Glutamatergic neuron (in vitro differentiated cells): ENCODE data around the gene AGPAT3. TPM values are rescaled to one million over a fixed set of nuclear protein-coding genes. Genes with fewer than 3 reads are reported as not detected.

Experiments
- DNase-seq: peaks from one replicate; pipeline ENCODE4 v3.0.0; 2022
- H3K27ac Mint-ChIP-seq: one replicate; pipeline ENCODE4 v1.8.0; 2020; ENCODE audit warnings: mild to moderate bottlenecking, mixed read lengths, inconsistent platforms; ENCODE audit not compliant: unreplicated experiment
- H3K27me3 Mint-ChIP-seq: one replicate; pipeline ENCODE4 v1.8.0; 2020; ENCODE audit warnings: mild to moderate bottlenecking, moderate library complexity, mixed read lengths, inconsistent platforms; ENCODE audit not compliant: unreplicated experiment
- H3K36me3 Mint-ChIP-seq: one replicate; pipeline ENCODE4 v1.8.0; 2020; ENCODE audit warnings: mild to moderate bottlenecking, mixed read lengths, inconsistent platforms; ENCODE audit not compliant: unreplicated experiment
- H3K4me1 Mint-ChIP-seq: one replicate; pipeline ENCODE4 v1.8.0; 2020; ENCODE audit warnings: mild to moderate bottlenecking, low read depth, mixed read lengths, inconsistent platforms; ENCODE audit not compliant: unreplicated experiment
- H3K4me3 Mint-ChIP-seq: one replicate; pipeline ENCODE4 v1.8.0; 2020; ENCODE audit warnings: mild to moderate bottlenecking, mixed read lengths, inconsistent platforms; ENCODE audit not compliant: unreplicated experiment
- H3K9me3 Mint-ChIP-seq: one replicate; pipeline ENCODE4 v1.8.0; 2020; ENCODE audit warnings: mild to moderate bottlenecking, moderate library complexity, mixed read lengths, inconsistent platforms; ENCODE audit not compliant: unreplicated experiment
- total RNA-seq: library from RNA; stranded (reverse); fragmentation: NEBNext Ultra II Directional; extraction: Animal tissue kit (Norgen Biotek cat#: 25700); gene quantifications from one replicate; pipeline ENCODE4 v1.2.1, GENCODE V29; 2021; ENCODE audit not compliant: unreplicated experiment
- TF ChIP-seq, protein P1 (sequence below): fragments of 200-600 bp; sonication (generic); IDR thresholded peaks from one replicate; pipeline ENCODE4 v1.5.0; 2021; ENCODE audit not compliant: partially characterized antibody, unreplicated experiment

The AGPAT3 gene
- total RNA-seq, 1 donor from 2014 or later = 12.6 TPM

DNA sequence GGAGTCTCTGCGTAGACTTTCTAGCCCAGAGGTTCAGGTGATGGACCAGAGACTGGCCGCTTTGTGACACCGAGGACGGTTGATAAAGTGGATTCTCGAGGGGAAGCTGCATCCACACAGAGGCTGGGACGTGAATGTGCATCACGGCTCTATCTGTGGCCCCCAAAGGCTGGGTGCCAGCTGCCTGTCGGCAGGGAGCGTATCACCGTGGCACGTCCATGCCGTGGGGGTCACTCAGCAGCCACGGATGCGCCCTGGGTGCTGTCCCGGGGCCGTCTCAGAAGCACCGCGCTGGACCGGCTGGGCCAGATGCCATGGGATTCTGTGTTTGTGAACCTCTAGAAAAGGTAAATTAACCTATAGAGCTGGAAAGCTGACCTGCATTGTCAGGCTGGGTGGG is 89.9 kb downstream of the AGPAT3 start:
- DNase-seq = no peak
- no peaks in the 10 kb centered on the region for H3K9me3 Mint-ChIP-seq
- no peak overlapping the region for H3K27ac Mint-ChIP-seq
- H3K4me3 Mint-ChIP-seq = no peak overlapping the region
- peaks cover under 1% of the 10 kb centered on the region for H3K36me3 Mint-ChIP-seq
- TF ChIP-seq, protein P1, sequence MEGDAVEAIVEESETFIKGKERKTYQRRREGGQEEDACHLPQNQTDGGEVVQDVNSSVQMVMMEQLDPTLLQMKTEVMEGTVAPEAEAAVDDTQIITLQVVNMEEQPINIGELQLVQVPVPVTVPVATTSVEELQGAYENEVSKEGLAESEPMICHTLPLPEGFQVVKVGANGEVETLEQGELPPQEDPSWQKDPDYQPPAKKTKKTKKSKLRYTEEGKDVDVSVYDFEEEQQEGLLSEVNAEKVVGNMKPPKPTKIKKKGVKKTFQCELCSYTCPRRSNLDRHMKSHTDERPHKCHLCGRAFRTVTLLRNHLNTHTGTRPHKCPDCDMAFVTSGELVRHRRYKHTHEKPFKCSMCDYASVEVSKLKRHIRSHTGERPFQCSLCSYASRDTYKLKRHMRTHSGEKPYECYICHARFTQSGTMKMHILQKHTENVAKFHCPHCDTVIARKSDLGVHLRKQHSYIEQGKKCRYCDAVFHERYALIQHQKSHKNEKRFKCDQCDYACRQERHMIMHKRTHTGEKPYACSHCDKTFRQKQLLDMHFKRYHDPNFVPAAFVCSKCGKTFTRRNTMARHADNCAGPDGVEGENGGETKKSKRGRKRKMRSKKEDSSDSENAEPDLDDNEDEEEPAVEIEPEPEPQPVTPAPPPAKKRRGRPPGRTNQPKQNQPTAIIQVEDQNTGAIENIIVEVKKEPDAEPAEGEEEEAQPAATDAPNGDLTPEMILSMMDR = no peak
- H3K27me3 Mint-ChIP-seq = peaks cover 1% of the 10 kb centered on the region
- H3K4me1 Mint-ChIP-seq = no peaks in the 10 kb centered on the region

- Mint-ChIP-seq H3K27ac (no peak overlapping the region), H3K36me3 (no peaks in the 10 kb centered on the region), H3K27me3 (peaks cover 1% of the 10 kb centered on the region), H3K9me3 (no peaks in the 10 kb centered on the region), H3K4me1 (no peaks in the 10 kb centered on the region), H3K4me3 (no peak overlapping the region)
- TF ChIP-seq, protein P1 = no peak
- no peak for DNase-seq
Measured at GRCh38 chr21:43956019-43956669, 91.1 kb downstream of the AGPAT3 start.

DNA sequence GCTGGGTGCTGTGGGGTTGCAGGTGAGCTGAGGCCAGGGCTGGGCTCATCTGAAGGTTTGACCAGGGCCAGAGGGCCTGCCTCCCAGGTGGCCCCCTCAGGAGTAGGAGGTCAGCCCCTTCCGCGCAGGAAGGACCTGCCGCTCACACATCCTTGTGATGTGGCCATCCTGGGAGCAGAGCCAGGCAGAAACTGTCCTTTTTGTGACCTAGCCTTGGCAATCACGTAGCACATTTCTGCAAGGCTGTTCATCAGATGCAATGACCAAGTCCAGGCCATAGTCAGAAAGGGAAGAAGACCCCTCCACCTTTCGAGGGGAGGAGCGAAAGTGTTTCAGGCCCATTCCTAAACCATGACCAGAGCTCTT is 91.6 kb downstream of the AGPAT3 start:
- no peak for DNase-seq
- Mint-ChIP-seq H3K4me1 (no peaks in the 10 kb centered on the region), H3K9me3 (no peaks in the 10 kb centered on the region), H3K27ac (no peak overlapping the region), H3K27me3 (peaks cover 1% of the 10 kb centered on the region), H3K4me3 (no peak overlapping the region), H3K36me3 (no peaks in the 10 kb centered on the region)
- TF ChIP-seq, protein P1 = no peak

DNA sequence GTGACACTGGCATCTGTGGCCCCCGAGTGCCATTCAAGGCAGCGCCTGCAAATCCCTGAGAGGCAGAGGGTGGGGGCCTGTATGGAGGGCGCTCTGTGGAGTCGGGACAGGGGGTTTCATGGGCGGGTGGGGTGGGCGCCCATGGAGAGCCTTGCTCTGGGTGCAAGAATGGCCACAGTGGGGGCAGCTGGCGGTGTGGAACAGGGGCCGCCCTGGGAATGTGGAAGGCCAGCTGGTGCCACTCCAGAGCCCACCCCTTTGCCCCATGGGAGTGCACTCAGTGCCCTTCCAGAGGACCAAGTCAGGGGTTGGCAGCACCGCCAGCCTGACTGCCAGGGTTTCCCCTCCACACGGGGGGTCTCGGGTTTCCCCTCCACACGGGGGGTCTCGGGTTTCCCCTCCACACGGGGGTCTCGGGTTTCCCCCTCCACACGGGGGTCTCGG is 92.1 kb downstream of the AGPAT3 start:
- Mint-ChIP-seq H3K27me3 (peaks cover 1% of the 10 kb centered on the region), H3K9me3 (no peaks in the 10 kb centered on the region), H3K36me3 (no peaks in the 10 kb centered on the region), H3K27ac (no peak overlapping the region), H3K4me3 (no peak overlapping the region), H3K4me1 (no peaks in the 10 kb centered on the region)
- no peak for DNase-seq
- TF ChIP-seq, protein P1 = no peak

DNA sequence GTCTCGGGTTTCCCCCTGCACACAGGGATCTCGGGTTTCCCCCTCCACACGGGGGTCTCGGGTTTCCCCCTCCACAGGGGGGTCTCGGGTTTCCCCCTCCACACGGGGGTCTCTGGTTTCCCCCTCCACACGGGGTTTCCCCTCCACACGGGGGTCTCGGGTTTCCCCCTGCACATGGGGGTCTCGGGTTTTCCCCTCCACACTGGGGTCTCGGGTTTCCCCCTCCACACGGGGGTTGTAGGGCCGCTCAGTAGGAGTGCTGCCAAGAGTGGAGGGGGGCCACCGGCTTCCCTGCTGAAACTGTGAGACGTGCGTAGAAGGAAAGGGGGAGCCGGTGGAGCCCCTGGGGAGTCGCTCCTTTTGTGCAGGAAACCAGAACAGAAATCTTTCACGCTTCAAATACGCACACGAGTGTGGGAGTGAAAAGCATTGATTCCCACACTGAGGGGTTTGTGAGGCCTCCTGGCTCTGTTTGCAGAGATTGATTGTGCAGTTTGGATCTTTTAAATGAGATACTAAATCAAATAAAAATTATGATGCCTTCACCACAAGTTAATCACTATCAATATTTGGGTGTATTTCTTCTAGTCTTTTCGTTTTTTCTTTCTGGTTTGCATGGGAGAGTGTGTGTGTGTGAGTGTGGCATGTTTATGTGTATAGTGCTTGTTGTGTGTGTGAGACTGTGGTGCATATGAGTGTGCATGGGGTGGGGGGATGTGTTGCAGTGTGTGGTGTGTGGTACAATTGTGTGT is 92.8 kb downstream of the AGPAT3 start:
- Mint-ChIP-seq H3K27ac (no peak overlapping the region), H3K9me3 (no peaks in the 10 kb centered on the region), H3K4me1 (no peaks in the 10 kb centered on the region), H3K36me3 (peaks cover under 1% of the 10 kb centered on the region), H3K27me3 (peaks cover 1% of the 10 kb centered on the region), H3K4me3 (no peak overlapping the region)
- no peak for DNase-seq
- TF ChIP-seq, protein P1 = no peak
